GM21515 (cell line): ENCODE measurements around the gene TH.
"Not testable (repeated sequence)": the region's sequence is repeated elsewhere in the genome, so short reads cannot be mapped to it uniquely, and the experiment has no call there.

Source experiments
- ATAC-seq: cut with Tn5 transposase; IDR thresholded peaks from one replicate; pipeline ENCODE4 v1.9.1; 2021; ENCODE audit not compliant: unreplicated experiment

The TH gene

GRCh38 chr11:2132246-2132645 is 39.4 kb downstream of the TH start:
- ATAC-seq = no peak

DNA sequence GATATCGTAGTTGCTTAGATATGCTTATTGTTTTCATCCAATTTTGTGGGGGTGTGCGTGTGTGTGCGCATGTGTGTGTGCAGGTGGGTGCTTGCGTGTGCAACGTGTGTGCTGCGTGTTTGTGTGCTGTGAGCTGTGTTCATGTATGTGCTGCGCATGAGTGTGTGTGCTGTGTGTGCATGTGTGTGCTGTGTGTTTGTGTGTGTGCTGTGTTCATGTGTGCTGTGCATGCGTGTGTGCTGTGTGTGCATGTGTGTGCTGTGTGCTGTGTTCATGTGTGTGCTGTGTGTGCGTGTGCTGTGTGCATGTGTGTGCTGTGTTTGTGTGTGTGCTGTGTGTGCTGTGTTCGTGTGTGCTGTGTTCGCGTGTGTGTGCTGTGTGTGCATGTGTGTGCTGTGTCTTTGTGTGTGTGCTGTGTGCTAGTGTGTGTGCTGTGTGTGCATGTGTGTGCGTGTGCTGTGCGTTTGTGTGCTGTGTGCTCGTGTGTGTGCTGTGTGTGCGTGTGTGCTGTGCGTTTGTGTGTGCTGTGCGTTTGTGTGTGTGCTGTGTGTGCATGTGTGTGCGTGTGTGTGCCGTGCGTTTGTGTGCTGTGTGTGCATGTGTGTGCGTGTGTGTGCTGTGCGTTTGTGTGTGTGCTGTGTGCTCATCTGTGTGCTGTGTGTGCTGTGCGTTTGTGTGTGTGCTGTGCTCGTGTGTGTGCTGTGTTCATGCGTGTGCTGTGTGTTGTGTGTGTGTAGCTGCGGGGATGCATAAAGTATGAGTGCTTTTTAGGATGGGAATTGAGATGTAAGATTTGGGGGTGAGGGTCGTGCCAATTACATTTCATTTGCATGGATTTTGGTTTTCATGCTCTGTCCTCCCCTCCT is 40.0 kb downstream of the TH start:
- ATAC-seq = no peak

DNA sequence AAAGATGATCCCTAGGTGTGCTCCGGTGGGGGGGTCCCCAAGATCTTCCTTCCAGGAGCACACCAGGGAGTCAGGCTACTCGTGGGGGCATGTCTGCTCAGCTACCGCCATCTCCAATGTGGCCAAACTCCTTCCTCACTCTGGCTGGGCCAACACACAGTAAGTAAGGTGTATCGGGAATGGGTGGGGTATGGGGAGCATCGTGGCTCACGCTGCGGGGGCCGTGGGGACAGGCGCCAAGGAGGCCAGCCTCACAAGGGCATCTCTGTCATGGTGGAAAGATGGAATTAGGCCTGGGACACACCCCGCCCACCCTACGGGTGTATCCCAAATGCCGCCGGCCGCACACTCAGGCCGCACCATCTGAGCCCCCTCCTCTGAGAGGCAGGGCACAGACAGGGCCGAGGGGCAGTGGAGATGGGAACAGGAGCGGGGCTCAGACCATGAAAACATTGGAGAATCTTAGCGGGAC is 40.7 kb downstream of the TH start:
- ATAC-seq = no peak

GRCh38 chr11:2129699-2130366 is 41.8 kb downstream of the TH start:
- no peak for ATAC-seq

DNA sequence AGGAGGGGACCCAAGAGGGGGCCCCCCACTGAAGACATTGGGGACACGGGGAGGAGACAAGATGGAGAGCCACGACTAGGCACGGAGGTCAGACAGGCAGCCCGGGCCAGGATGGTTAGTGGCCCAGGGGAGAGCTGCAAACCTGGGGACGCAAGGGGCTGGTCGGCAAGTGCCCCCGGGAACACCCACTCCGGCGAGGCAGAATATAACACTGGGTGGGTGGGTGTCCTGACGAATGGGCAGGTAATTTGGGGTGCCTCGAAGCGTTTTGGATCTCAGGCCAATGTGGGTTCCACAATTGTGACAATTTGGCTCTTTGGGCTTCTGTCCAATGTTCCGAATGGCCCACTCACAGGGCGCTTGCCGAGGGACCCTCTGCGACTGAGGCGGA is 42.3 kb downstream of the TH start:
- no peak for ATAC-seq

DNA sequence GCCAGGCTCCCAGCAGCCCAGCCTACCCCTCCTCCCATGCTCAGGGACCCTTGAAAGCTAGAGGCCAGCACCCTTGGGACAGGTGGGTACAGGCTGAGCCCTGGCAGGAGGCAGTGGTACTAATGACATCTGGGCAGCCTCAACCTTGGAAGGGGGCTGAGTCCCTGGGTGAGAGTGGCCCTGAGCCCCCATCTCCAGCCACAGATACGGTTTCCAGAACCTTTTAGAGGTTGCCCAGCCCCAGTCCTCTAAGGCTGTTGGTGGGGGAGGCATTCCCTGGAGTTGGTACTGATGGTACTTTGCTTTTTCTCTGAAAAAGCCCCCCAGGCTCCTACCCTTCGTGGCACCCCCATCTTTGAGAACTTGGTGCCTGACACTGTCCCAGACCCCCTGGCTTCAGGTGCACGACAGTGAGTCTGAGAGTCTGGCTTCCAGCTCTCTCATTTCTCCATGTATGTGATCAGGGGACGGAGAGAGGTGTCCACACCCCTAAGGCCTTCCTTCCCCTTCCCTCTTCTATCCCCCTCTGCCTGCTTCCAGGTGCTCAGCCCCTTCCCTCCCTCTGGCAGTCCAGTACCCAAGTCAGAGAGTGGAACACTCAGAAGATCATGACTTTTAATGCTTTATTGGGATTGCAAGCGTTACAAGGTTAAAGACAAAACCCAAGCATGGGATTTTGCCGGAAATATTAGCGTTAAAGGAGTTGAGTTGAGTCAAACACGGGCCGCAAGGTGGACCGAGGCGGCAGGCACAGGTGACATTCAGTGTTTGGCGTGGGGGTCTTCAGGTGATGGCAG is 42.9 kb downstream of the TH start:
- no peak for ATAC-seq

GRCh38 chr11:2128130-2128510 is 43.5 kb downstream of the TH start:
- ATAC-seq = no peak

DNA sequence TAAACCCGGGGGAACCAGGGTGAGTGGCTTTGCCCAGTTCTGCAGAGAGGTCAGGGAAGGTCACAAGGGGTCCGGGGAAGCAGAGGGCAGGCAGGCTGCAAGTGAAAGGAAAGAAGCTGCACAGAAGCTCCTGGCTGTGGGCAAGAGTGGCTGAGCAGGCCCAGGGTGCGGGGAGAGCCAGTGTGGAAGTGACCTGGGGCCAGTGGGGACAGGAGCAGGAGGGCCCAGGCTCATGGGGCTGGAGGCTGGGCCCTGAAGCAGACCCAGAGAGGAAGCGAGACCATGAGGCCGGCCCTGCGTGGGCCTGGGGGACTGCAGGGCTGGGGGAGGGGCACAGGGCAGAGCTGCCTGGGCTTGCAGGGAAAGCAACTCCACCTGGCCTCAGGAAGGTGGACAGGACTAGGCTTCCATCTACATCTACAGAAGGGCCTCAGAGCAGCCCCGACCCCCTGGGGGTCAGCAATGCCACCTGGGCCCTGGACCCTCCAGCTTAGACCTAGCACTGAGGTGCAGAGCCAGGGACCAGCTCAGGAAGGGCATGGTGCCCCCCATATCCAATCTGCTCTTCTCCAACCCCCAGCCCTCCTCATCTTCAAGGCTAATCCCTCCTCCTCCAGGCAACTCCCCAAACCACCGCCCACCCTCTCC is 44.0 kb downstream of the TH start:
- no peak for ATAC-seq

- ATAC-seq = no peak
Measured at GRCh38 chr11:2126520-2127085, 45.0 kb downstream of the TH start.

GRCh38 chr11:2124736-2125484 is 46.7 kb downstream of the TH start:
- not testable (repeated sequence) for ATAC-seq

DNA sequence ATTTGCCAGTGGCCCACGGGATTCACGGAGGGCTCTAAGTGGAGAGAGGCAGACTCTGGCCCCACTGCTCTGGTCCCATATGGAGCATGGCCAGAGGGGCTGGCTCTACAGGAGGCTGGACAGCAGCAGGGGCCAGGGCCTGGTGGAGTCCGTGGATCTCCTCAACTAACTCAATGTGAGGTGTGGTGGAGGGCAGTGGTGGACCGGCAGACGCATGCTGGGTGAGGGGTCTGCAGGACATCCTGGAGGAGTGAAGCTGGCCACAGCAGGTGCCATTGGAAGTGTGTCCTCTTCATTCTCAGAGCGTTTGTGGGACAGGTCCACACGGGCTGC is 48.0 kb downstream of the TH start:
- ATAC-seq = no peak

DNA sequence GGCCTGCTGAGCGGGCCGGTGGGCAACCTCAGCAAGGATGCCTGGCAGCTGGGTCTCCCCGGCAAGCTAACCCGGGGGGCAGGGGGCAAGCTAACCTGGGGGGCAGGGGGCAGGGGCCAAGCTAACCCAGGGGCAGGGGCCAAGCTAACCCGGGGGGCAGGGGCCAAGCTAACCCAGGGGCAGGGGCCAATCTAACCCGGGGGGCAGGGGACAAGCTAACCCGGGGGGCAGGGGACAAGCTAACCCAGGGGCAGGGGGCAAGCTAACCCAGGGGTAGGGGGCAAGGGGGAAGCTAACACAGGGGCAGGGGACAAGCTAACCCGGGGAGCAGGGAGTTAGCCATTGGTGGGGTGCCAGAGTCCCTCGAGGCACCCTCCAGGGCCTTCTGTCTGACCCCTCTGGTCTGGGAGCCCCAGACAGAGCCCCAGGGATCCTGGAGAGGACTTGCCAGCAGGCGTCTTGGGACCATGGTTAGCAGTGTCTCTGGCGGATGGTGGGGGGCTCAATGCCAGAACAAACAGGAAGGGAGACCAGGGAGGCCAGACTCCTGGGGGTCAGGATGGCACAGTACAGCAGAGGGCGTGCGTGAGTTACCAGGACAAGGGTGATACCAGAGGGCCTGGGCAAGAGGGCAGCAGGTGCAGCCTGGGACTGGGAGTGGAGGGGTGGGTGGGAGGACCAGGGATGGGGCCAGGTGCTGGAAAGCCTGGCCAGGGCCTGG is 48.5 kb downstream of the TH start:
- no peak for ATAC-seq

DNA sequence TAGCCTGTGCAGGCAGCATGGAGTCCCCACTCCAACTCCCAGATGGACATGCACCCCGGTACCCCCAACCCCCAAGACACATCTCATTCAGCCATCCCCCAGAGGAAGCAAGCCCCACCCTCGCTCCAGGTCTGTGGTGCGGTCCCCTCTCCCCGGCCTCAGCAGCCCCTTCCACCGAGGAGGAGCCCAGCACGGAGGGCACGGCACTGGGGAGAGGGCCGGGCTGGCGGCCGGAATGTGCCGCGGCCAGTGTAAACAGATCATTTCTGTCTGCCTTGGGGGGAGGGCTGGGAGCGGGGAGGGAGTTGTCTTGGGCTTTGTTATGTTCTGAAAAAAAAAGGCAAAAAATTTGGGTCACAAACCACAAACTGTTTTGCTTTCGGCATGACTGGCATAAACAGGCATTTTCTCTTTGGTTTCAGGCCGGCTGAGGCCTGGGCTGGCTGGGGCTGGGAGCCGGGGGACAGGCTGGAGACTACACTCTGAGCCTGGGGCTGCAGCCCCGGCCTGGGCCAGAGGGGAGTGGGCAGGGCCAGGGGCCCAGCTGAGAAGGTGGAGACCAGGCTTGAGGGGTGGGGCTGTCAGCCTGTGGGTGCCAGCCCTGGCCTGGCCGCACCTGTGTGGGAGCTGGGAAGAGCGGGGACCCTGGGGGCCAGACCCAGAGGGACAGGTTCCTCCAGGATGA is 49.3 kb downstream of the TH start:
- no peak for ATAC-seq

GRCh38 chr11:2121227-2122130 is 50.1 kb downstream of the TH start:
- no peak for ATAC-seq

DNA sequence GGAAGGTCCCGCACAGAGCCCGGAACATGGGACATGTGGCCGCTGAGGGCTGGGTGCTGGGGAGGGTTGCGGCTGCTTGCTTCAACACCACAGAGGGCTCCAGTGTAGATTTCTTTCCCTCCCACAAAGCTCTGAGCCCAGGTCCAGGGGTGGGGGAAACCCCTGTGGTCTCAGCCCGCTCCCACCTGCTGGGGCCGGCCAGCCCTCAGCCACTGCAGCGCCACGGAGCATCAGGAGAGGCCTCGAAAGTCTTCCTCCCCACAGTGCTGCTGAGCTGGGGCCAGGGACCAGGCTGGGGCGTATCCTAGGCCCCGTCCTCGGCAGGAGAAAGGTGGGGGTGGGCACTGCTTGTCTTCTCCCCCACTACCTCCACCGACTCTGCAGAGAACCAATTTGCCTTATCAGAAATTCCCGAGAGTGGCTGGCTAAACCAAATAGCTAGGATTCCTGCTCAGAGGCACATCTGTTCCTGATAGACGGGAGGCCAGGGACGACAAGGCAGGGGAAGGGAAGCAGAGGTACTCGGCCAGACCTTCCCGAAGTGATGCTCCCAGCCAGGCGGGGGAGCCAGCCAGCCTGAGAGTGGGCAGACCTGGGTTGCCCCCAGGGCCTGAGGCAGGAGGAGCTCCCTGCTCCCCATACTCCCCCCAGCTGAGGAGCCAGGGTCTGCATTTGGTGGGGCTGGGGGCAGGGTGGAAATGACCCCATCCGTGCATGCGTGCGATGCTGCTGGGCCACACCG is 51.1 kb downstream of the TH start:
- no peak for ATAC-seq

DNA sequence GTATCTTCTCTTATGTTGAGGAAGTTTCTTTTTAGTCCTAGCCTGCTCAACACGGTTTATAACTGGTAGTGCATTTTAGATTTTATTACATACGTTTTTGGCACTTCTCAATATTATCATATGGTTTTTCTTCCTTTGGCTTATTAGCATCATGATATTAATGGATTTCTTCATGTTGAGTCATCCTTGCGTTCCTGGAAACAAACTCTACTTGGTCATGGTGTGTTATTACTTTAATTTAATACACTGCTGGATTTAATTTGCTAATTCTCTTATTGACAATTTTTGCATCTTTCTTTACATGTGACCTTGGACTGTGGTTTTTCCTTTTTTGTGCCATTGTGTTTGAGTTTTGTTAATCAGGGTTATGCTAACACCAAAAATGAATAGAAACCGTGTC is 52.9 kb downstream of the TH start:
- ATAC-seq = no peak

- ATAC-seq = no peak
Measured at GRCh38 chr11:2116680-2117079, 54.9 kb downstream of the TH start.
